ENCODE results near the gene DCHS1. TPM values are rescaled to one million over a fixed set of nuclear protein-coding genes. Genes with fewer than 3 reads are reported as not detected.

DCHS1 gene
- total and polyA plus RNA-seq, 4 donors: 0.68 to 8.9 (median 5.8) TPM

DNA sequence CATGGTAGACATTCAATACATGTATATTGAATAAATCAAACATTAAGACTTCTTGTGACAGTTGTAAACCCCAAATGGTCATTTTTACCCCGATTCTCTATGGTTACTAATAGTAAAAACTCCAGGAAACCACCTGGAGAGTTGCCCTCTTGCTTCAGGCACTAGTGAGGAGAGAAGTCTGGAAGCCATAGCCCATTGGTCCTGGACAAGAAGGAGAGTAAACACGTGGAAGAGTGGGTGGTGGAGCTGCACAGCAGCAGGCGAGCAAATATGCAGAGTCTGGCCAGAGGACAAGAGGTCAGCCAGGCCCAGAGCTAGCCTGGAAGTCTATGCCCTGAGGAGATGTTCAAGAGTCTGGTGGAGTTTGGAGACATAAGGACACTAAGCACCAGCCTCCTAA lies 17.7 kb downstream of the DCHS1 start:
- WGBS: 18% methylated on average over 3 of the region's 3 CpGs
- H3K9ac ChIP-seq (ENCODE audit: low read depth in 1 of 2, low read length in 2 of 2): no peak overlapping the region
- no peaks in the 10 kb centered on the region for H3K27me3 ChIP-seq (ENCODE audit: control insufficient read depth in 4 of 4, insufficient read depth in 4 of 4, low read length in 3 of 4)
- peaks cover 3 to 42% (median 27%) of the 10 kb centered on the region in 4 donors for H3K4me1 ChIP-seq (ENCODE audit: control insufficient read depth in 4 of 4, insufficient read depth in 4 of 4, low read length in 3 of 4)
- TF ChIP-seq RXRA (IDR thresholded peaks at IDR 0.05): peak; percentile 57 to 67
- TF ChIP-seq GABPA (IDR thresholded peaks at IDR 0.05 in 1 of 2, conservative IDR thresholded peaks at IDR 0.05 in 1 of 2): no peak
- TF ChIP-seq, protein P1, sequence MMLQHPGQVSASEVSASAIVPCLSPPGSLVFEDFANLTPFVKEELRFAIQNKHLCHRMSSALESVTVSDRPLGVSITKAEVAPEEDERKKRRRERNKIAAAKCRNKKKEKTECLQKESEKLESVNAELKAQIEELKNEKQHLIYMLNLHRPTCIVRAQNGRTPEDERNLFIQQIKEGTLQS (IDR thresholded peaks at IDR 0.05): no peak
- peak; percentile 45 for TF ChIP-seq FOXA1 (IDR thresholded peaks at IDR 0.05)
- TF ChIP-seq, protein P2, sequence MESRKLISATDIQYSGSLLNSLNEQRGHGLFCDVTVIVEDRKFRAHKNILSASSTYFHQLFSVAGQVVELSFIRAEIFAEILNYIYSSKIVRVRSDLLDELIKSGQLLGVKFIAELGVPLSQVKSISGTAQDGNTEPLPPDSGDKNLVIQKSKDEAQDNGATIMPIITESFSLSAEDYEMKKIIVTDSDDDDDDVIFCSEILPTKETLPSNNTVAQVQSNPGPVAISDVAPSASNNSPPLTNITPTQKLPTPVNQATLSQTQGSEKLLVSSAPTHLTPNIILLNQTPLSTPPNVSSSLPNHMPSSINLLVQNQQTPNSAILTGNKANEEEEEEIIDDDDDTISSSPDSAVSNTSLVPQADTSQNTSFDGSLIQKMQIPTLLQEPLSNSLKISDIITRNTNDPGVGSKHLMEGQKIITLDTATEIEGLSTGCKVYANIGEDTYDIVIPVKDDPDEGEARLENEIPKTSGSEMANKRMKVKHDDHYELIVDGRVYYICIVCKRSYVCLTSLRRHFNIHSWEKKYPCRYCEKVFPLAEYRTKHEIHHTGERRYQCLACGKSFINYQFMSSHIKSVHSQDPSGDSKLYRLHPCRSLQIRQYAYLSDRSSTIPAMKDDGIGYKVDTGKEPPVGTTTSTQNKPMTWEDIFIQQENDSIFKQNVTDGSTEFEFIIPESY (IDR thresholded peaks at IDR 0.05): no peak
- TF ChIP-seq, protein P3, sequence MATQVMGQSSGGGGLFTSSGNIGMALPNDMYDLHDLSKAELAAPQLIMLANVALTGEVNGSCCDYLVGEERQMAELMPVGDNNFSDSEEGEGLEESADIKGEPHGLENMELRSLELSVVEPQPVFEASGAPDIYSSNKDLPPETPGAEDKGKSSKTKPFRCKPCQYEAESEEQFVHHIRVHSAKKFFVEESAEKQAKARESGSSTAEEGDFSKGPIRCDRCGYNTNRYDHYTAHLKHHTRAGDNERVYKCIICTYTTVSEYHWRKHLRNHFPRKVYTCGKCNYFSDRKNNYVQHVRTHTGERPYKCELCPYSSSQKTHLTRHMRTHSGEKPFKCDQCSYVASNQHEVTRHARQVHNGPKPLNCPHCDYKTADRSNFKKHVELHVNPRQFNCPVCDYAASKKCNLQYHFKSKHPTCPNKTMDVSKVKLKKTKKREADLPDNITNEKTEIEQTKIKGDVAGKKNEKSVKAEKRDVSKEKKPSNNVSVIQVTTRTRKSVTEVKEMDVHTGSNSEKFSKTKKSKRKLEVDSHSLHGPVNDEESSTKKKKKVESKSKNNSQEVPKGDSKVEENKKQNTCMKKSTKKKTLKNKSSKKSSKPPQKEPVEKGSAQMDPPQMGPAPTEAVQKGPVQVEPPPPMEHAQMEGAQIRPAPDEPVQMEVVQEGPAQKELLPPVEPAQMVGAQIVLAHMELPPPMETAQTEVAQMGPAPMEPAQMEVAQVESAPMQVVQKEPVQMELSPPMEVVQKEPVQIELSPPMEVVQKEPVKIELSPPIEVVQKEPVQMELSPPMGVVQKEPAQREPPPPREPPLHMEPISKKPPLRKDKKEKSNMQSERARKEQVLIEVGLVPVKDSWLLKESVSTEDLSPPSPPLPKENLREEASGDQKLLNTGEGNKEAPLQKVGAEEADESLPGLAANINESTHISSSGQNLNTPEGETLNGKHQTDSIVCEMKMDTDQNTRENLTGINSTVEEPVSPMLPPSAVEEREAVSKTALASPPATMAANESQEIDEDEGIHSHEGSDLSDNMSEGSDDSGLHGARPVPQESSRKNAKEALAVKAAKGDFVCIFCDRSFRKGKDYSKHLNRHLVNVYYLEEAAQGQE (IDR thresholded peaks at IDR 0.05): no peak
- peak; percentile 76 to 80 for TF ChIP-seq EGR1 (IDR thresholded peaks at IDR 0.05; ENCODE audit: low read depth in 2 of 2)
- TF ChIP-seq, protein P4, sequence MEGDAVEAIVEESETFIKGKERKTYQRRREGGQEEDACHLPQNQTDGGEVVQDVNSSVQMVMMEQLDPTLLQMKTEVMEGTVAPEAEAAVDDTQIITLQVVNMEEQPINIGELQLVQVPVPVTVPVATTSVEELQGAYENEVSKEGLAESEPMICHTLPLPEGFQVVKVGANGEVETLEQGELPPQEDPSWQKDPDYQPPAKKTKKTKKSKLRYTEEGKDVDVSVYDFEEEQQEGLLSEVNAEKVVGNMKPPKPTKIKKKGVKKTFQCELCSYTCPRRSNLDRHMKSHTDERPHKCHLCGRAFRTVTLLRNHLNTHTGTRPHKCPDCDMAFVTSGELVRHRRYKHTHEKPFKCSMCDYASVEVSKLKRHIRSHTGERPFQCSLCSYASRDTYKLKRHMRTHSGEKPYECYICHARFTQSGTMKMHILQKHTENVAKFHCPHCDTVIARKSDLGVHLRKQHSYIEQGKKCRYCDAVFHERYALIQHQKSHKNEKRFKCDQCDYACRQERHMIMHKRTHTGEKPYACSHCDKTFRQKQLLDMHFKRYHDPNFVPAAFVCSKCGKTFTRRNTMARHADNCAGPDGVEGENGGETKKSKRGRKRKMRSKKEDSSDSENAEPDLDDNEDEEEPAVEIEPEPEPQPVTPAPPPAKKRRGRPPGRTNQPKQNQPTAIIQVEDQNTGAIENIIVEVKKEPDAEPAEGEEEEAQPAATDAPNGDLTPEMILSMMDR (IDR thresholded peaks at IDR 0.05; ENCODE audit: low read depth, low read length, missing input control): no peak
- peak; percentile 55 for TF ChIP-seq SP1 (IDR thresholded peaks at IDR 0.05)
- TF ChIP-seq TAF1 (conservative IDR thresholded peaks at IDR 0.05): no peak
- peak; percentile 75 to 79 for TF ChIP-seq HNF4A (conservative IDR thresholded peaks at IDR 0.05)
- peak in 1 of 2 donors; percentile 51 for TF ChIP-seq JUND (IDR thresholded peaks at IDR 0.05)
- peak; percentile 67 for TF ChIP-seq YY1 (IDR thresholded peaks at IDR 0.05)
- TF ChIP-seq, protein P5, sequence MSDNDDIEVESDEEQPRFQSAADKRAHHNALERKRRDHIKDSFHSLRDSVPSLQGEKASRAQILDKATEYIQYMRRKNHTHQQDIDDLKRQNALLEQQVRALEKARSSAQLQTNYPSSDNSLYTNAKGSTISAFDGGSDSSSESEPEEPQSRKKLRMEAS (IDR thresholded peaks at IDR 0.05): peak; percentile 60
- TF ChIP-seq HNF4G (IDR thresholded peaks at IDR 0.05): no peak
- no peak for TF ChIP-seq RAD21 (IDR thresholded peaks at IDR 0.05)
- TF ChIP-seq NR2F2 (IDR thresholded peaks at IDR 0.05): peak; percentile 75
- peak; percentile 31 for TF ChIP-seq FOXA2 (IDR thresholded peaks at IDR 0.05)
- DNase-seq (ENCODE audit: low spot score): no peak
- no peak overlapping the region for H3K4me3 ChIP-seq (ENCODE audit: low read depth in 1 of 3, low read length in 3 of 3)
- peak overlapping the region; percentile 7 to 16 for H3K27ac ChIP-seq (ENCODE audit: low read depth in 1 of 2, low read length in 2 of 2)
- H3K36me3 ChIP-seq (ENCODE audit: control insufficient read depth in 4 of 4, insufficient read depth in 3 of 4, low read depth in 1 of 4, low read length in 3 of 4): no peaks in the 10 kb centered on the region
- no peaks in the 10 kb centered on the region for H3K9me3 ChIP-seq (ENCODE audit: control insufficient read depth in 4 of 4, low read length in 3 of 4)
